Epithelial cell of proximal tubule (primary cell): ENCODE measurements around the gene TNRC6C. TPM values are rescaled to one million over a fixed set of nuclear protein-coding genes. Genes with fewer than 3 reads are reported as not detected.

Experiments used
- DNase-seq: peaks from one replicate; pipeline ENCODE4 v3.0.0-alpha.2; 2011; ENCODE audit warnings: low read depth
- H3K4me3 ChIP-seq: 2 replicates; pipeline ENCODE4 v1.5.1; 2011; ENCODE audit warnings: low read depth, mild to moderate bottlenecking, low read length
- CTCF ChIP-seq: conservative IDR thresholded peaks from 2 replicates; pipeline ENCODE4 v1.5.1; 2012; ENCODE audit warnings: low read depth, mild to moderate bottlenecking, low read length
- total RNA-seq: library from RNA; depleted of rRNA; stranded (reverse); fragments of >200 nt; gene quantifications from 2 replicates; pipeline ENCODE4 v1.2.3, GENCODE V29; 2015

TNRC6C gene
- total RNA-seq, 1 donor from 2014 or later, result 5.3 TPM

DNA sequence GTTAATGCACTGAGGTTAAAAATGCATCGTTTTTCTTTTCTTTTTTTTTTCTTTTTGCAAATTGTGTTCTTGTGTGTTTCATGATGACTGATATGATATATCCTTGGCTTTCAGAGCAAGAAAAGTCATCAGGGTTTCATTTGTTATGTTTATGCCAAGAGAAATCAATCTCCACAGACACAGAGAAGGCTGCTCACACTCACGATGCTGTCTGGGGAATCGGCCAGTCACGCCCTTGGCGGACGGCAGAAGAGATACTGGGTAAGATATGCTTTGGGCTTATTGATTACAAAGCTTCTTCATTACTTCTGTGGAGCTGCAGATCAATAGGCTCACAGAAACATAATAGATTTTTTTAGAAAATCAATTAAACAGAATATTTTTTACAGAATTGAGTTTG, 42.2 kb upstream of the TNRC6C start:
- no peak overlapping the region for H3K4me3 ChIP-seq
- no peak for TF ChIP-seq CTCF
- DNase-seq, result no peak

- TF ChIP-seq CTCF, result no peak
- no peak for DNase-seq
- no peak overlapping the region for H3K4me3 ChIP-seq
Observed at GRCh38 chr17:77916703-77917481, 41.6 kb upstream of the TNRC6C start.

- TF ChIP-seq CTCF, result no peak
- DNase-seq, result no peak
- no peak overlapping the region for H3K4me3 ChIP-seq
Observed at GRCh38 chr17:77919276-77919675, 39.2 kb upstream of the TNRC6C start.

DNA sequence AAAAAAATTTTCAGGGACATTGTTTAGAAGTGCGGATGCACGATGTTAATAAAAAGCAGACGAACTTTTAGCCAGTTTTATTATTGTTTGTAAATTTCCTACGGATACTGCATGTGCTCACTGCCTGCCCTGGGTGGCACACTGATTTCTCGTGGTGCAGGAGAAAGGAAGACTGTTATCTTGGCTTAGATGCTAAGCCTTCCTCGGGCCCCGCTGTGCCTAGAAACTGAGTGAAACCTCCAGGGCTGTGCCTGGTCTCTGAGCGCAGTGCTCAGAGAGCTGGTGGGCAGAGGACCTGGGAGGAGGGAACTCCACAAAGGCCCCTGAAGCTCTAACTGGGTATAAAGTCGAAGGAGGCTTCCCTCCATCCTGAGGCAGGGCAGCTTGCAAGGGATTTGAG, 35.4 kb upstream of the TNRC6C start:
- TF ChIP-seq CTCF, result no peak

GRCh38 chr17:77923776-77924513, 34.6 kb upstream of the TNRC6C start:
- H3K4me3 ChIP-seq, result no peak overlapping the region

More for the DNA sequence above, 35.4 kb upstream of the TNRC6C start:
- no peak overlapping the region for H3K4me3 ChIP-seq
- DNase-seq, result no peak

GRCh38 chr17:77924757-77925336, 33.7 kb upstream of the TNRC6C start:
- DNase-seq, result no peak
- no peak for TF ChIP-seq CTCF
- no peak overlapping the region for H3K4me3 ChIP-seq

More at GRCh38 chr17:77923776-77924513, 34.6 kb upstream of the TNRC6C start:
- DNase-seq, result no peak
- TF ChIP-seq CTCF, result no peak
